ENCODE measurements around the gene ANKRD9. TPM values are rescaled to one million over a fixed set of nuclear protein-coding genes. Genes with fewer than 3 reads are reported as not detected.

Gene ANKRD9
- total and polyA plus RNA-seq, 9 of the 15 experiments (the other 6 are each of a cell fraction or from before 2014, with no cell fraction given) = 0.04 to 32.9 (median 5.3) TPM

- Histone ChIP-seq H3K9me1 (ENCODE audit: control insufficient read depth, insufficient read depth, low read length) (no peaks in the 10 kb centered on the region), H3K79me2 (ENCODE audit: control insufficient read depth, insufficient read depth, low read length) (peaks cover 32% of the 10 kb centered on the region), H3K9ac (ENCODE audit: insufficient read depth in 1 of 2, low read depth in 2 of 2, low read length in 2 of 2) (peak overlapping the region; percentile 88 to 99), H4K20me1 (replicated peaks; ENCODE audit: control insufficient read depth, insufficient read depth, low read length) (no peaks in the 10 kb centered on the region), H3K4me2 (ENCODE audit: insufficient read depth, low read length) (peak overlapping the region; percentile 83), H3K27ac (ENCODE audit: extremely low read depth, low read depth, low read length) (peak overlapping the region; percentile 83), H3K4me3 (peak overlapping the region; percentile 49), H3K9me3 (replicated peaks; ENCODE audit: control insufficient read depth, insufficient read depth, low read depth, low read length) (peaks cover 2% of the 10 kb centered on the region; the same call in 1 of the 2 replicates), H2AFZ (ENCODE audit: low read depth, low read length) (peak overlapping the region; percentile 29; the same call in 1 of the 2 replicates), H3K27me3 (ENCODE audit: control insufficient read depth in 2 of 2, insufficient read depth in 2 of 2, low read length in 2 of 2) (no peaks in the 10 kb centered on the region), H3K4me1 (replicated peaks in 1 of 2; ENCODE audit: control insufficient read depth in 2 of 2, insufficient read depth in 2 of 2, low read length in 2 of 2) (peaks cover 23 to 24% of the 10 kb centered on the region in 2 experiments), H3K36me3 (ENCODE audit: control insufficient read depth, insufficient read depth, low read length) (peaks cover 13% of the 10 kb centered on the region; the same call in 1 of the 3 replicates)
- in situ Hi-C loops (cut with MboI) = no loop called here
- POLR2A ChIA-PET = interaction anchor here (0.6 kb wide), 1 partner anchor 18 kb away, joined by 3 read pairs; no protein-coding TSS in a partner anchor
- peak; percentile 86 for FAIRE-seq
- 3% methylated on average over 12 of the region's 14 CpGs for WGBS (ENCODE audit: insufficient coverage, low coverage, missing lambda C conversion rate)
- CTCF ChIA-PET (ENCODE audit: low intra/inter-chr PET ratio) = no interaction called here
- no TSS peak for BruUV-seq (replicated peaks)
- intact Hi-C loops (cut with micrococcal nuclease) = loop anchor here (1.0 kb wide), 2 partner anchors 27 to 39 kb away; no protein-coding TSS in a partner anchor
- peak; percentile 77 to 93 (median 84) for DNase-seq (ENCODE audit: extremely low read depth in 1 of 4, low spot score in 3 of 4)
- peak; percentile 93 for ATAC-seq
- TF ChIP-seq HNRNPK (IDR thresholded peaks at IDR 0.05; ENCODE audit: low read depth, low read length, poor library complexity, severe bottlenecking) = no peak
- TF ChIP-seq ZBTB17 (CRISPR knock-in tag; IDR thresholded peaks at IDR 0.05) = peak; percentile 81
- no peak for TF ChIP-seq ATF1 (CRISPR knock-in tag; IDR thresholded peaks at IDR 0.05)
- peak; percentile 55 for TF ChIP-seq ATF1 (tag; IDR thresholded peaks at IDR 0.05)
- no peak for TF ChIP-seq U2AF1 (optimal IDR thresholded peaks at IDR 0.05; ENCODE audit: low read depth, low read length)
- peak; percentile 87 for TF ChIP-seq PKNOX1 (IDR thresholded peaks at IDR 0.05)
- peak; percentile 35 for TF ChIP-seq RBBP5 (IDR thresholded peaks at IDR 0.05; ENCODE audit: borderline replicate concordance, insufficient read depth, low read length, poor library complexity, severe bottlenecking)
- peak; percentile 91 for TF ChIP-seq SUPT5H (IDR thresholded peaks at IDR 0.05)
- no peak for TF ChIP-seq ZNF12 (CRISPR knock-in tag; IDR thresholded peaks at IDR 0.05)
- TF ChIP-seq MAZ (CRISPR knock-in tag; conservative IDR thresholded peaks at IDR 0.05 in 1 of 2, IDR thresholded peaks at IDR 0.05 in 1 of 2) = peak; percentile 79 to 89
- no peak for TF ChIP-seq ZBTB49 (CRISPR knock-in tag; IDR thresholded peaks at IDR 0.05; ENCODE audit: borderline replicate concordance)
- no peak for TF ChIP-seq PHB2 (IDR thresholded peaks at IDR 0.05; ENCODE audit: low read depth)
- TF ChIP-seq ZFP36 (IDR thresholded peaks at IDR 0.05; ENCODE audit: low read depth, low read length, partially characterized antibody) = peak; percentile 48
- TF ChIP-seq ZNF395 (CRISPR knock-in tag; IDR thresholded peaks at IDR 0.05) = 0 out of 2 replicates have a peak, but pooled peaks have one; percentile 64
- peak; percentile 87 for TF ChIP-seq RNF2 (IDR thresholded peaks at IDR 0.05)
Measured at GRCh38 chr14:102551995-102552705, 42.6 kb upstream of the ANKRD9 start.
